ENCODE results near the gene KRT13.

Gene KRT13

DNA sequence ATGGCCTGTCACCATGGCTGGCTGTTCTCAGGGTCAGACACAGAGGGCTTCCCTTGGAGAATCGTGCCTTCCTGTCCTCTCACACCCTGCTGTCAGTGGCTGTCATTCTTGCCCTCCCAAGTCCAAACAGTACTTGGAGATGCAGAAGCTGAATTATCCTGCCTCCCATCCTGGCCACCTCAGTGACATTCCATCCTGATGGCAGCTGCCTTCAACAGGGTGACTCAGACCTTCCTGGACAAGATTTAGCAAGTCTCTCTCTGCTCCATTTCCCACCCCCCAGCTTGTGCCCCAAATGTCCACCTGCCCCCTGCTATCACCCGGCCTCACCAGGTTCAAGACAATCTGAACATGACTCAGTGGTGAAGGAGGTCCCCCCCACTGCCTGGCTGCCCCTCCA is 10.9 kb downstream of the KRT13 start:
- DNase-seq (ENCODE audit: low read depth): peak; percentile 49

DNA sequence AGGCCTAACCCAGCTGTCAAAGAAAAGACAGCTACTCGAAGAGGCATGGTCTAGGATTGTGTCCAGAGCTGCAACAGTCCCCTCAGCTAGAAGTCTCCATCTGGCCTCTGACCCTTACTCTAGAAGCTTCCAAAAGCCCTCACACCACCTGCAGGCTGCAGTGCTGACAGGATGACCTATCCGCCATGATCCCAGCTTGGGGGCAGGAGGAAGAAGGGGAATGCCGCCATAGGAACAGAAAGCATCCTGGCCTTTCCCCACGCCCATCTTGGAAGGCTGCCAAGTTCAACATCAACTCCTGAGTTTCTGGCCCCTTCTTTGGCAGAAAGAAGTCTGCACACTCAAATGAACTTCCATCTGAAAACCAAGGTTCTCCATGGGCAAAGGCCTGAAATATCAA is 12.6 kb downstream of the KRT13 start:
- no peak for DNase-seq (ENCODE audit: low read depth)

DNA sequence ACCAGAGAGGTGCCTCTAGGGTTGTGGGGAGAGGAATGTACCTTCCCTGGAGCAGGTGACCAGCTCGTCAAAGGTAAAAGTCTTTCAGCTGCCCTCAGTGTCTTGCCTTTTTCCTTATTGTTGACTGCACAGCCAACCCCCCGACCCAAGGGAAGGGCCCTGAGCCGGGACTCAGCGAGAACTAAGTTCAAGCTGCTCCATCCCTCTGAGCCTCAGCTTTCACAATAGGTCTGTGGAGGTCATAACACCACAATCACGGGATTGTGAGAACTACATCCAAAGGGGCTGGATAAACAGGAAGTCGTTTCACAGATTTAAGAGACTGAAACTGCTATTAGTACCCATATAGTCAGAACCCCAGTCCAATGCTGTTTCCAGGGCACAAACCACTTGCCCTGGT is 13.1 kb downstream of the KRT13 start:
- no peak for DNase-seq (ENCODE audit: low read depth)

DNA sequence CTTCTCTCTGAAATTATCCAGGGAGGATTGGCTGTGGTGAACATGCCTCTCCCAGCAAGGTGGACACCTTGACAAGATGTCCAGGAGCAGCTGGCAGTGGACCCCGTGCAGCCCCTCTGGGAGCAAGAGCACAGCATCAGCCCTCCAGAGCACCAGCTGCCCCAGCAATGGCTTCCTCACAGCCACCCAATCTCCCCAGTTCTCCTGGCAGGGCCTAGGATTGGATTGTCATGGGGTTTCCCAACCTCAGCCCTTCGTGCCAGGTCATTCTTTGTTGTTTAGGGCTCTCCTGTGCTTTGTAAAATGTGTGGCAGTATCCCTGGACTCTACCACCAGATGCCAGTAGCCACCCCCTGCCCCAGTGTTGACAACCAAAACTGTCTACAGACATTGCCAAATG is 13.9 kb downstream of the KRT13 start:
- no peak for DNase-seq (ENCODE audit: low read depth)

DNA sequence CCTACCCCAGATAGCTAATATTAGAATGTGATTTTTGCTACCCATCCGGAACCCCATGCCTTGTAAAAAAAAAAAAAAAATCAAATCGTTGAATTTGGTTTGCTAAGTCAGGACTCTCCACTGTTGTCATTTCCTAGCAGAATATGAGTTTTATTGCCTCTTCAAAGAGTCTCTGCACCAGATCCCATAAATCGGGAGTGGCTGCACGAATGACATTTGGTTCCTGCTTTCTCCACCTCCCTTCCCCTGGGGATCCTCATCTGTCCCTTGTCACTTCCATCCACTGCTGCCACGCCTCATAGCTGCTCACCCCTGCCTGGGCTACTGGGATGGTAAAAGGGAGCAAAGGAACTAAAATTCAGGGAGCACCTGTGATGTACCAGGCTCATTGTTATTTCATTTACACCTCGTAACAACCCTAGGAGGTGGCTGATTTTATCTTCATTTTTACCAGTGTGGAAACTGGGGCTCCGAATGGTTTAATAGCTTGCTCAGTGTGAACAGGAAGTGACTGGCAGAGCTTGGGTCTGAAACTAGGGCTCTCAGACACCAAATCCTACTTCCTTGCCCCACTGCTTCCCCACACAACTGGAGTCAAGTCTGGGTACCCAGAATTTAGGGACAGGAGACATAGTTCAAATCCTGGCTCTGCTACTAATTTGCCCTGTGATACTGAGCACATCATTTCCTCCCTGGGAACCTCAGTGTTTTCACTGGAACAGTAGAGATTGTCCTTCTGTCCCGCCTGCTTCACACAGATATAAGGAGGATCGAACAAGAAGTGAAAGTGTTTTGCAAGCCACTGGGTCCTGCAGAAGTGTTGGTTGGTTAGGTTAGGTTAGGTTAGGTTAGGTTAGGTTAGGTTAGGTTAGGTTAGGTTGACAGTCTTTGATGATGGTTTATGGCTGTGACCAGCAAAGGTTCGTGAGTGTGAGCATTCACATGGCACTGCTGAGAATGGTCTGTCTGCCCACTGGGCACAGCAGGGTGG is 15.1 kb downstream of the KRT13 start:
- no peak for DNase-seq (ENCODE audit: low read depth)

DNA sequence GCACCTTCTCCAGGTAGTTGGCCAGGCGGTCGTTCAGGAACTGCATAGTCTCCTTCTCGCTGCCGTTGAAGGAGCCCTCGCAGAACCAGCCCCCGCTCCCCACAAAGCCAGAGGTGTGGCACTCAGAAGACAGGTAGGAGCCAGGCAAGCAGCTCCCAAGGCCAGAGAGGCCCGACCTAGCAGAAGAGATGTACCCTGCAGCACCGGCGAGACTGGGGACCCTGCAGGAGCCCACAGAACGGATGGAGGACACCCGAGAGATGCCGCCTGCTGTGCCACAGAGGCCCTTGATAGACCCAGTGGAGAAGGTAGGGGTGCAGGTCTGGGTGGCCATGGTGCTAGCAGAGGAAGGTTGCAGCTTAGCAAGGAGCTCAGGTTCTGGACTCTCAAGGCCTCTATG is 15.9 kb downstream of the KRT13 start, which contains the start of gene KRT36:
KRT36 (minus strand) TSS at position 380 of the 400 bp plus-strand sequence; CDS start at position 334, 46 bp downstream.
- DNase-seq (ENCODE audit: low read depth): no peak

DNA sequence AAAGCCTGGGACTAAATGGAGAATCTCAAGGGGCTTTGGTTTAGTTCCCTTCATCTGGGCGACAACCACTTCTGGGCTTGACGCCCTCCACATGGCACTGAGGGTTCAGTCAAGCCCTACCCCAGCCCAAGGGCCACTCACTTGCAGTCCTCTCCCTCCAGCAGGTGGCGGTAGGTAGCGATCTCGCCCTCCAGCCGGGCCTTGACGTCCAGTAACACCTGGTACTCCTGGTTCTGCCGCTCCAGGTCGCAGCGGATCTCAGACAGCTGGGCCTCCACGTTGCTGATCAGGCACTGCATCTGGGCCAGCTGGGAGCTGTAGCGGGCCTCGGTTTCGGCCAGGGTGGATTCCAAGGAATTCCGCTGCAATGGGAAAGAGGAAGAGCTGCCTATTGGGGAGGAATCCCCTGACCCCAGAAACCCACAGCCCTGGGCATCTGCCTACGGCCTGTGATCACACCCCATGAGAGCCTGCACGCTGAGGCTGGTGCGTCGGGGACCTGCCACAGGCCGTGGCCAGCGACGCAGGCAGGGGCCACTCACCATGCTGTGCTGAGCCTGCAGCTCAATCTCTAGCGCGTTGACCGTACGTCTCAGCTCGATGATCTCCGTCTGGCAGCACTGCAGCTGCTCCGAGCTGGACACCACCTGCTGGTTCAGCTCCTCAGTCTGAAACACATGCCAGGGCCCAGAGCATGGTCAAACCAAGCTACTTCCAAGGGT is 18.4 kb downstream of the KRT13 start:
- no peak for DNase-seq (ENCODE audit: low read depth)

DNA sequence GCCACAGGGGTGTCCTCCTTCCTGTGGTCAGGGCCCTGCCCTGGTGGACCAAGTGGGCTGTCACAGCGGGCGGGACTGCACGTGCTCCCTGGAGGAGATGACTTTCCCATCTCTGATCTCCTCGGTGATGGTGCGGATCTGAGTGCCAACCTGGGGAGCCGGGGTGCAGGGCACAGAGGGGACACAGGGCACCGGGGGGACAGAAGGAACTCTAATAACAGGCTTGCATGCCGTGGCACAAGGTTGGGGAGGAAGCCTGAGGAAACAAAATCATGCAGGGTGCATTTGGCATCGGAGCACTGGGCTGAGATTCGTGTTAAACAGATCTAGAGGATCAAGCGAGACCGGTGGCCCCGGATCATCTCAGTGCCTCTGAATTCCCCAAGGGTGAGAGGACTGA is 19.1 kb downstream of the KRT13 start:
- no peak for DNase-seq (ENCODE audit: low read depth)

DNA sequence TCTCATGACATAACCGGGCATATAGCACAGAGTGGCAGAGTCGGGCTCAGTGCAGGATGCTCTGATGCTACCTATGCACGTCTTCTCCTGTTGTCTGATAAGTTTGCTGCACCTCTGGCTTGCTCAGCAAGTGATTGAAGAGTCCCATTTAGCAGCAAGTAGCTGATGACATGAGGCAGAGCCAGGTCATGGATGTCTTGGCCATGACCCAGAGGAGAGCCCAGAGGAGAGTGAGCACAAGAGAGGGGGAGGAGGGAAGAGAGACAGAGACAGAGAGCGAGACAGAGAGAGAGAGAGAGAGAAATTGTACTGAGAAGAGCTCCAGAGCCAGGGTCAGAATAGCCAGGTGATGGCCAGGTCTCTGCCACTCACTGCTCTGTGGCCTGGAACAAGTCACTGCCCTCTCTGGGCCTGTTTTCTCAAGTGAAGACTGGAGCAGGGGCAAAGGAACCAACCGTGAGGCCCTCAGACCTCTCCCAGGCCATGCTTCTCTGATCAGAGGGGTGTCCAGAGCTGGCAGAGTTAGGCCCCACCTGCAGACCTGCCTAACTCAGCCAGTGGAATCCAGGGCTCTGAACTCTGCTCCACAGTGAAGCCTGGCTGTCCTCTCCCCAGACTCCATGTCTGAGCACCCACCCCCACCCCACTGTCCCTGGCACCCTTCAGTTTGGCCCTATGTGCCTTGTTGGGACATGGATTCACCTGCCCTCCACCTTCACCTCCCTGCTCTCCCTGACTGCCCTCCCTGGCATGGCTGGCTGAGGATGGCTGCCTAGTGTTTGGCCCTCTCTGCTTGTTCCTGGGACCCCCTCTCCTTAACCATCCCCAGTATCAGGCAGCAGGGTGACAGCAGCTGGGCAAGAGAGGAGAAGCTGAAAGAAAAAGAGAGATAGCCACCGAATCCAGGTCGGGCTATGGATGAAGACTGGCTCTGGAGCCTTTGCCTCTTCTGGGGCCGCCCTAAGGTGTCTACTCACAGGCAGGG is 20.2 kb downstream of the KRT13 start:
- no peak for DNase-seq (ENCODE audit: low read depth)

DNA sequence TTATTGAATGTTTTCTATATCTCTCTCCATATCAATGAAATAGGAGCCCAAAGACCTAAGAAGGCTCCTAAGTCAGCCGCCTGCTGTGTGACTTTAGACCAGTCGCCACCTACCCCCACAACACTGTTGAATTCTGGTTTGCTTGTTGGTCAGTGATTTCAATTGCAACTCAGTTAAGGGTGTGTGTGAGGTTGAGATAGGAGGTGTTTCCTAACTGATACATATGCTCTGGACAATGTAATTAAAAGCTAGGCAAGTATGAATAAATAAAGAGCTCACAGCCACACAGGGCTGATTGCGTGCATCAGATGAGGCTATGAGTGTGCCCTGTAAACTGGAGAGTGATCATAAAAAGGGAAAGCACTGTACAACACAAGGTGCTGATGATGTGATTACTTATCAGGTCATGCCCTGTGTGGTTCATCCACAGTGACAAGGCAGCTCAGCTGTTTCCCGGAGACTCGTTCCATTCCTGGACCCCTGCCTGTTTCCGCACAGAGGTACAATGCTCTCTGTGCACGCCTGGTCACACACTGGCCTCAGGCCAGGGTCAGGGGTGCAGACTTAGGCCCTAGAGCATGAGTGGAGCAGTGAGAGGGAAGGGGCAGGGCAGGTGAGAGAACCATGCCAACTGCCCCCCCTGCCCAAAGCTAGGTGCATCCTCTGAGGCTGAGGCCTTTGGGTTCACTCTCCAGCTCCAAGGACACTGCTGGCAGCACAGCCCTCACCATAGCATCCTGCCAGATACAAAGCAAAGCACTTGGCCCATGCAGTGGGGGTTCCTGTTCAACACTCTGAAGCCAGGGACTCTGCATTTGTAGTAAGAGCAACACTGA is 21.2 kb downstream of the KRT13 start:
- DNase-seq (ENCODE audit: low read depth): peak; percentile 55

DNA sequence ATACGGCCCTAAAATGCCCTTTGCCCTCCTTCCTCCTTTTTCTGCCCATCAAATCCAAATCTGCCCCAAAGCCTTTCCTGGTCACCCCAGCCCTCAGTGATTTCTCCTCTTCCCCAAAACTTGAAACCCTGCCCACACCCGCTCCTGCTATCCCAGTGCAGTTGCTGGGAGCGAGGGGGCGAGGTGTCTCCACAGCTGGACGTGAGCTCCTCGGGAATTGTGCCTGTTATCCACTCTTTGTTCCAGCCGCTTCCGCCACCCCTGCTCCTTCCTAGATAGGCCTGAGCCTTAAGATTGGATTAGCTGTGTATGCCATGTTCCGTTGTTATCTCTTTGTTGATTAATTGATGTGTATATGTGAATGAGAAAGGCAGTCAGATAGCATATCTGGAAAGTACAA is 21.9 kb downstream of the KRT13 start:
- DNase-seq (ENCODE audit: low read depth): no peak

DNA sequence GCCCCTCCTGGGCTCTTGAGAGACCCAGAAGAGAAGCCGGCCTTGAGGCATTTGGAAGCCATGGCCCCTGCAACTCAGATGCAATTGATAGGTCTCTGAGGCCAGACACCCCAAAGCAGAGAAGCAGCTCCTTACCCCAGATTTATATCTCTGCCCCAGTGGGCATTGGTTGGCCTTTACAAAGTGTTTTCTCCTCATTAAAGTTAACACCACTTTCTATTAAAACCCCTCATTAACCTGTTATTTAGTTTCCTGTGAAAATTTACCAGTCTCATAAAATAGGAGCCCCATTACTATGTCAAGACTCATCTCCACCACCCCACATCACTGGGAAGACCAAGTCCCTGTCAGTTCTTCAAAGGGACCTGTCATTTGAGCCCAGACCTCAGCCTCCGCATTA is 24.4 kb downstream of the KRT13 start, which contains the start of gene KRT35:
KRT35 (minus strand) TSS at position 116 of the 400 bp plus-strand sequence; CDS start at position 62, 54 bp downstream.
- DNase-seq (ENCODE audit: low read depth): no peak

DNA sequence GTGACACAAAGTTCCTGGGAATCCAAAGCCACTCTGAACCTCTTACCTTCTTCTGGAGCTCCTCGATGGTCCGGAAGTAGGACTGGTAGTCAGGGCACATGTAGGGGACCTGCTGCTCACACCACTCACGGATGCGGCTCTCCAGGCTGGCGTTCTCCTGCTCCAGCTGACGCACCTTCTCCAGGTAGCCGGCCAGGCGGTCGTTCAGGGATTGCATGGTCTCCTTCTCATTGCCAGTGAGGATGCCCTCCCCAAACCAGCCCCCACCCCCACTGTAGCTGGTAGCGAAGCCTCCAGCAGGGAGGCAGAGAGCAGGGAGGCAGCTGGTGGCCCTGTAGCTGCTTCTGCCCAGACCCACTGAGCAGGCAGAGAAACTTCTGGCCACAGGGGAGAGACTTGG is 24.8 kb downstream of the KRT13 start:
- DNase-seq (ENCODE audit: low read depth): no peak

DNA sequence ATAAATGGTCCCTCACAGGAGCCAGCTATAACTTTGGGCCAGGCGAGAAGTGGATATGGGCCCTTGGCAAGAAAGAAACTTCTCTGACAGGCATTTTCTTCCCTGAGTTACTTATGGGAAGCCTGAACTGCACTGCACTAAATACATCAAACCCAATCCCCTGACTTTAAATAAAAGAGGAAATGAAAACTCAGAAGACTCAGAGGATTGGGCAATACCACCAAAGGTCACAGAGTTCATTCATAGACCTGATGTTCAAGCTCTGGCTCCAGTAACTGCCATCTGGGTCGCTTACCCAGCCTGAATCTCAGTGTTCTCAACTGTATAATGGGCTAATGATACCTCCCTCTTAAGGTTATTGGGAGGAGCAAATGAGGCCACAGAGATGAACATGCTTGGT is 25.3 kb downstream of the KRT13 start:
- DNase-seq (ENCODE audit: low read depth): no peak

DNA sequence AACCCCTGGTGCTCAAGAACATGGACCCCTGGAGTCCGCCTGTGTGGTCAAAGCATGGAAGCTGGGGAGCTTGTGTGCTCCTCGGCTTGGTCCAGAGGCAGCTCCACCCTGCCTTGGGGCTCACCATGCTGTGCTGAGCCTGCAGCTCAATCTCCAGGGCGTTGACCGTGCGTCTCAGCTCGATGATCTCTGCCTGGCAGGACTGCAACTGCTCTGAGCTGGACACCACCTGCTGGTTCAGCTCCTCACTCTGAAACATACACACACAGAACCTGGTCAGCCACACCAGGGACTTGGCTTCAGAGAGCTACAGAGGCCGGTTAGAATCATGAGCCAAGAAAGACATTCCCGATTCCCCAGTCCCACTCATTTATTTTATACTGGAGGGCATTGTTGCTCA is 27.2 kb downstream of the KRT13 start:
- no peak for DNase-seq (ENCODE audit: low read depth)

DNA sequence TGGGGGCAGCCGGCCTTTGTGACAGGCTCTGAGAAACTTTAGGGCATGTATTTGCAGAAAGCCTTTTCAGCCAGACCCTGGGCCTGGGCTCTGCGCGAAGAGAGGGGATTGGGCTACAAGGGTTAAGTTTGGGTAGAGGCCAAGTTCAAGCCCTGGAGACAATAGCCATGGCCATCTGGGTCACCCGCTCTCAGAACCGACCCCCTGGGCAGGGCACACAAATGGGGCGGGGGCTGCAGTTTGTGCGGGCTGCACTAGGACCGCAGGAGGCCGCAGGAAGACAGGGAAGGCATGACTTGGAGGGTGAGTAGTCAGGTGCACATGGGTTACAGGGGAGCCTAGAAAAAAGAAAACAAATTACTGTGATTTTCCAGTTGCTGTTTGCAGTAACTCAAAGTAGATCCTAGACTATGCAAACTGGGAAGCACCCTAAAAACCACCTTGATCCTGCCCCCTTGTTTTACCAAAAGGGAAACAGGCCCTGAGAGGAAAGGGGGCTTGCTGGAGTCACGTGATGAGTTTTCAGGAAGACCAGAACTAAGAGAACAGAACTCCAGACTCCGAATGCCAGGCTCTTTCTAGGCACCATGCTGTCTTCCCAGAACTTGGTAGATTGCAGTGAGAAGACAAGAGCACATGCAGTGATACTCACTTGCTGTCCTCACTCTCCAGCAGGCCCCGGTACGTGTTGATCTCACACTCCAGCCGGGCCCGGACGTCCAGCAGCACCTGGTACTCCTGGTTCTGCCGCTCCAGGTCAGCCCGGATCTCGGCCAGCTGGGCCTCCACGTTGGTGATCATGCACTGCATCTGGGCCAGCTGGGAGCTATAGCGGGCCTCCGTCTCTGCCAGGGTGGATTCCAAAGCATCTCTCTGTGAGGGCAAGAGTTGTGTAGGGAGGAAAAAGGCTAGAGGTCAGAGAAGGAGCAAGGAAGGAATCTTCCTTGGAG is 28.3 kb downstream of the KRT13 start:
- DNase-seq (ENCODE audit: low read depth): no peak

DNA sequence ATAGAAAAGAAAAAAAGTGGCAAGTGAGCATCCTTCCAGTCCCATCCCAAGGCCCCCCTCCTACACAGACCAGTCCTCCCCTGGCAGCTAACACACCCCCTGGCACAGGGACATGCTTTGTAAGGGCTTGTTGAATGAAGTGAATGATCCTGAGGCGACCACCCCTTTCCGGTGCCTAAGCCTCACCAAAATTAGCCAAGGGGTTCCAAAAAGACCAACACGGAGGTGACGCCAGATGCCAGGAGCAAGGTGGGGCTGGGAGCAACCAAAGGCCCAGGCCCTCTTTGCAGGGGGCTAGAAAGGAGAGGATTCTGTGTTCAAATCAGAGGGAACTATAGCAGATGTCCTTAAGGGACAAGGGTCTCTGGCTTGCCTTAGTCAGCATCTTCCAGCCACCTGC is 30.0 kb downstream of the KRT13 start:
- DNase-seq (ENCODE audit: low read depth): no peak

DNA sequence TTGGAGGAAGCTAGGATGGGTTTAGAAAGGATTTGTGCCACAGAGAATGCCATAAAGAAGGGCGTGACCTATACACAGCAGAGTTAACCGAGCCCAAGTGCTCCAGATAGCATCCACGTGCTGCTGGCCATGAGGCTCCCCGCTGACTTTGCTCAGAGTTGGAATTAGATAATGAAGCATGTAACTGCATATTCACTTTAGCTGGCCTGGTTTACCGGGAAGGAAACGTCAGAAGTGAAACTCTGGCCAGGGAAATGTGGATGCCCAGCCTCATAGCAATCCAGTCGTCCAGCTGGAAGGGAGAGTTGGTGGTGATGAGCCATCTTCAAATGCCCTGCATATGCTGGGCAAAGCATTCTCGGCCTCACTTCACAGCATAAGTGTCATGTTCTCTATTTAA is 30.5 kb downstream of the KRT13 start:
- DNase-seq (ENCODE audit: low read depth): no peak

DNA sequence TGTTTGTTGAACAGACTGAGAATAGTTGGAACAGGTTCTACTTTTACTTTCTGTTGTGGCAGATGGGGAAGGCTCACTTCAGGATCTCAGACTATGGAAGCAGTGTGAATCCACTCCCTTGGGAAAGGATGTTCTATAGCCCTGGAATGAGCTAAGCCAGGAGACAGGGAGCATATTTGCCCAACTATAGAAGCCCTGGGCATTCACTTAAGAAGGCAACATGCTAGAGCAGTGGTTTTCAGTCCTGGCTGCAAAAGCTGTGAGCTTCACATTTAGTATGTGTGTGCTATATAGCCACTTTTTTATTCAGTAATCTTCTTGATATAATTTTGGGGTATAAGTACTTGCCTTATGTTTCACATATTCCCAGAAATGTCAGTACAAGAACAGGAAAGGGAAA is 37.1 kb downstream of the KRT13 start:
- no peak for DNase-seq (ENCODE audit: low read depth)

DNA sequence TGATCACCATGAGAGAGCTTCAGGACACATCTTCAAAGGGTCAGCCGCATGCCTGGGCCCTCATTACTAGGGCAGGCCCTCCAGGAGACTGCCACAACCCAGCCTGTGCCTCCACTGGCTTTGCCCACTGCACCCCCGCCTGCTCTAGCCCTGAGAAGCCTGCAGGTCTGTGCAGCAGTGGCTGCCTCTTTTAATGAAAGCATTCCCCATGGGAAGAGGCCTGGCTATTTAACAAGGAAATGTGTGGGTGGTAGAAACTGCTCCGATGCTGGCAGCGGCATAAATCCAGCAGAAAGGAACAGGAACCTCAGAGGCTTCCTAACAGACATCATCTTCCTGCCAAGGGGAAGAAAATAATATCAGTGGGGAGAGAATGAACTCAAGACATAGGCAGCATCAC is 37.9 kb downstream of the KRT13 start:
- DNase-seq (ENCODE audit: low read depth): no peak

Data from ELR (cell line).